Hepatocyte (in vitro differentiated cells): ENCODE data around the gene KNOP1. TPM values are rescaled to one million over a fixed set of nuclear protein-coding genes. Genes with fewer than 3 reads are reported as not detected.

Source experiments
- DNase-seq: peaks from one replicate; pipeline ENCODE4 v3.0.0-alpha.2; 2016; ENCODE audit warnings: low spot score
- H2AFZ ChIP-seq: fragments of 200-600 bp; sonication (generic); 2 replicates; pipeline ENCODE4 v1.6.0; 2016; ENCODE audit warnings: antibody characterized with exemption, mild to moderate bottlenecking
- H3K27ac ChIP-seq: fragments of 200-600 bp; sonication (generic); 2 replicates; pipeline ENCODE4 v1.5.1; 2016; ENCODE audit warnings: mild to moderate bottlenecking
- H3K27me3 ChIP-seq: fragments of 200-600 bp; sonication (generic); 2 replicates; pipeline ENCODE4 v1.6.1; 2016
- H3K36me3 ChIP-seq: fragments of 200-600 bp; sonication (generic); replicated peaks from 2 replicates; pipeline ENCODE4 v1.5.1; 2016; ENCODE audit warnings: low read depth; ENCODE audit not compliant: insufficient read depth
- H3K4me1 ChIP-seq: fragments of 200-600 bp; sonication (generic); 2 replicates; pipeline ENCODE4 v1.5.1; 2016; ENCODE audit warnings: mild to moderate bottlenecking, moderate library complexity; ENCODE audit not compliant: insufficient read depth
- H3K4me2 ChIP-seq: fragments of 200-600 bp; sonication (generic); 2 replicates; pipeline ENCODE4 v1.6.0; 2016
- H3K4me3 ChIP-seq: fragments of 200-600 bp; sonication (generic); 2 replicates; pipeline ENCODE4 v1.5.1; 2016; ENCODE audit warnings: mild to moderate bottlenecking
- H3K79me2 ChIP-seq: fragments of 200-600 bp; sonication (generic); 2 replicates; pipeline ENCODE4 v1.6.0; 2017; ENCODE audit warnings: mild to moderate bottlenecking
- H3K9me2 ChIP-seq: fragments of 200-600 bp; sonication (generic); replicated peaks from 2 replicates; pipeline ENCODE4 v1.6.0; 2017; ENCODE audit warnings: mild to moderate bottlenecking; ENCODE audit not compliant: insufficient read depth
- H3K9me3 ChIP-seq: fragments of 200-600 bp; sonication (generic); 2 replicates; pipeline ENCODE4 v1.5.1; 2016; ENCODE audit warnings: low read depth, mild to moderate bottlenecking
- H4K20me1 ChIP-seq: fragments of 200-600 bp; sonication (generic); 2 replicates; pipeline ENCODE4 v1.6.0; 2016; ENCODE audit warnings: mild to moderate bottlenecking; ENCODE audit not compliant: insufficient read depth, poor library complexity, severe bottlenecking
- EZH2 ChIP-seq: fragments of 200-600 bp; sonication (generic); IDR thresholded peaks from 2 replicates; pipeline ENCODE4 v1.6.1; 2016; ENCODE audit warnings: antibody characterized with exemption, mild to moderate bottlenecking, borderline replicate concordance
- EZH2phosphoT487 ChIP-seq: fragments of 200-600 bp; sonication (generic); IDR thresholded peaks from one replicate; pipeline ENCODE4 v1.6.1; 2018; ENCODE audit warnings: antibody characterized with exemption, mild to moderate bottlenecking, low read depth, moderate library complexity; ENCODE audit not compliant: unreplicated experiment, severe bottlenecking
- WGBS: methylation state at CpG from one replicate; pipeline ENCODE4 v1.1.6; 2016; ENCODE audit warnings: low lambda C conversion rate; ENCODE audit errors: missing lambda C conversion rate; 5-methylcytosine and 5-hydroxymethylcytosine counted together
- polyA plus RNA-seq: library from polyadenylated mRNA; unstranded; fragments of >200 nt; fragmentation: Nextera tagmentation; extraction: Ambion mirVana; gene quantifications from 2 replicates; pipeline ENCODE4 v1.2.1, GENCODE V29; 2016
- total RNA-seq: library from RNA; depleted of rRNA; stranded (reverse); fragments of >200 nt; gene quantifications from 2 replicates; pipeline ENCODE4 v1.2.3, GENCODE V29; 2014
- TF ChIP-seq, protein P1 (sequence below): fragments of 200-600 bp; sonication (generic); IDR thresholded peaks from 2 replicates; pipeline ENCODE4 v1.5.1; 2016; ENCODE audit warnings: antibody characterized with exemption, mild to moderate bottlenecking; ENCODE audit not compliant: poor library complexity

Gene KNOP1
- total and polyA plus RNA-seq, 2 experiments from 2014 or later = 19.4 to 30.4 TPM

DNA sequence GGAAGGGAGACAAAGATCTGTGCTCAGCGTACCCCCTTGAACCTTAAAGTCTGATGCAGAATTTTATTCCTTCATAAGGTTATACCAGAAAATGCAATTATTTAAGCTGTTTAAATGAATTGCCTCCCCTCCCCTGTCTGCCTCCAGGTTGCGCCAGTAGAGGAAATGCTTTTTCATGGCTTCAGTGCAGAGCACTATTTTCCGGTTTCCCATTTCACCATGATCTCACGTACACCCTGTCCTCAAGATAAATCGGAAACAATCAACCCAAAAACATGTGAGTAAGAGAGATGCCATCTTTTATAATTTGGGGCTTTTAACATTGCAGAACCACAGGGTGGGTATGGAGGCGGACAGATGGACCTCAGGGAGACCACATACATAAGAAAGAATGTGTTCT is 15.5 kb upstream of the KNOP1 start:
- TF ChIP-seq EZH2phosphoT487 (no peak), EZH2 (no peak)
- TF ChIP-seq, protein P1, sequence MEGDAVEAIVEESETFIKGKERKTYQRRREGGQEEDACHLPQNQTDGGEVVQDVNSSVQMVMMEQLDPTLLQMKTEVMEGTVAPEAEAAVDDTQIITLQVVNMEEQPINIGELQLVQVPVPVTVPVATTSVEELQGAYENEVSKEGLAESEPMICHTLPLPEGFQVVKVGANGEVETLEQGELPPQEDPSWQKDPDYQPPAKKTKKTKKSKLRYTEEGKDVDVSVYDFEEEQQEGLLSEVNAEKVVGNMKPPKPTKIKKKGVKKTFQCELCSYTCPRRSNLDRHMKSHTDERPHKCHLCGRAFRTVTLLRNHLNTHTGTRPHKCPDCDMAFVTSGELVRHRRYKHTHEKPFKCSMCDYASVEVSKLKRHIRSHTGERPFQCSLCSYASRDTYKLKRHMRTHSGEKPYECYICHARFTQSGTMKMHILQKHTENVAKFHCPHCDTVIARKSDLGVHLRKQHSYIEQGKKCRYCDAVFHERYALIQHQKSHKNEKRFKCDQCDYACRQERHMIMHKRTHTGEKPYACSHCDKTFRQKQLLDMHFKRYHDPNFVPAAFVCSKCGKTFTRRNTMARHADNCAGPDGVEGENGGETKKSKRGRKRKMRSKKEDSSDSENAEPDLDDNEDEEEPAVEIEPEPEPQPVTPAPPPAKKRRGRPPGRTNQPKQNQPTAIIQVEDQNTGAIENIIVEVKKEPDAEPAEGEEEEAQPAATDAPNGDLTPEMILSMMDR = no peak
- Histone ChIP-seq H3K27me3 (no peaks in the 10 kb centered on the region), H3K36me3 (no peaks in the 10 kb centered on the region), H2AFZ (no peak overlapping the region), H3K4me1 (no peaks in the 10 kb centered on the region), H4K20me1 (no peaks in the 10 kb centered on the region), H3K9me3 (no peaks in the 10 kb centered on the region), H3K4me2 (no peak overlapping the region), H3K27ac (no peak overlapping the region), H3K79me2 (no peaks in the 10 kb centered on the region), H3K9me2 (no peaks in the 10 kb centered on the region), H3K4me3 (no peak overlapping the region)
- DNase-seq = no peak
- WGBS = 87% methylated on average over 6 of the region's 6 CpGs

DNA sequence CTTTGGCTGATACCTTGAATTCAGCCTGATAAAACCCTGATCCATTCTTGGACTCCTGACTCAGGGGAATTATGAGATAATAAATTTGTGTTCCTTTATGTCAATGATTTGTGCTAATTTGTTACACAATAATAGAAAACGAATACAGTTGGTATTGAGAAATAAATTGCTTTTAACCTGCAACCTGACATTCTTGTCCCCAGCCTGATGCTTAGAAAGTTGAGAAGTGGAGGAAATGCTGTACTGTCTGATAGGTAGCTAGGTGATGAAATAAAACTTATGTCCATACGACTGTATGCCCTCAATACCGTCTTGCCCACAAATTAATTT is 10.6 kb upstream of the KNOP1 start:
- H2AFZ ChIP-seq = no peak overlapping the region
- H3K4me1 ChIP-seq = no peaks in the 10 kb centered on the region
- no peak overlapping the region for H3K4me3 ChIP-seq
- no peak for DNase-seq
- H3K9me2 ChIP-seq = no peaks in the 10 kb centered on the region
- no peaks in the 10 kb centered on the region for H4K20me1 ChIP-seq
- no peaks in the 10 kb centered on the region for H3K36me3 ChIP-seq
- H3K79me2 ChIP-seq = no peaks in the 10 kb centered on the region
- no peaks in the 10 kb centered on the region for H3K27me3 ChIP-seq
- no peaks in the 10 kb centered on the region for H3K9me3 ChIP-seq
- no peak overlapping the region for H3K4me2 ChIP-seq
- H3K27ac ChIP-seq = no peak overlapping the region
- WGBS = 94% methylated on average over 3 of the region's 3 CpGs
- TF ChIP-seq EZH2phosphoT487 (no peak), EZH2 (no peak)
- TF ChIP-seq, protein P1 = no peak

DNA sequence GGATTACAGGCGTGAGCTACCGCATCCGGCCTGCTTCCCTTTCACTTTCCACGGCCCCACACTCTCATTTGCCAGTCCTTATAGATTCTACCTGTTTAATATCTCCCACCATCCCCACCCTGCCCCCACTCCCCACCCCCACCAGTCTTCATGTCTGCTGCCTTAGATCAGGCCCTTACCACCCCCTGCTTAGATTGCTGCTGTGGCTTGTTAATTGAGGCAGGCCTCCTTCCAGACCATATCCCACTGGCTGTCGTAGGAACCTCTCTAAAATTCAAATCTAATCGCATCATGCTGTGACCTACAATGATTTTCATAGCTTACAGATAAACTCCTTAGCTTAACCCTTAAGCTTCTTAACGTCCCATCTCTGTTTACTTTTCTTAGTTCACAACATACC is 5.0 kb upstream of the KNOP1 start:
- Histone ChIP-seq H3K4me2 (no peak overlapping the region), H3K27ac (no peak overlapping the region), H2AFZ (no peak overlapping the region), H3K4me1 (peaks cover 3% of the 10 kb centered on the region), H3K4me3 (no peak overlapping the region), H3K36me3 (no peaks in the 10 kb centered on the region), H3K27me3 (no peaks in the 10 kb centered on the region), H4K20me1 (no peaks in the 10 kb centered on the region), H3K9me3 (no peaks in the 10 kb centered on the region), H3K9me2 (no peaks in the 10 kb centered on the region), H3K79me2 (peaks cover 21% of the 10 kb centered on the region)
- no peak for TF ChIP-seq EZH2phosphoT487
- no peak for TF ChIP-seq EZH2
- TF ChIP-seq, protein P1 = no peak
- no peak for DNase-seq
- WGBS = 62% methylated on average over 6 of the region's 7 CpGs

DNA sequence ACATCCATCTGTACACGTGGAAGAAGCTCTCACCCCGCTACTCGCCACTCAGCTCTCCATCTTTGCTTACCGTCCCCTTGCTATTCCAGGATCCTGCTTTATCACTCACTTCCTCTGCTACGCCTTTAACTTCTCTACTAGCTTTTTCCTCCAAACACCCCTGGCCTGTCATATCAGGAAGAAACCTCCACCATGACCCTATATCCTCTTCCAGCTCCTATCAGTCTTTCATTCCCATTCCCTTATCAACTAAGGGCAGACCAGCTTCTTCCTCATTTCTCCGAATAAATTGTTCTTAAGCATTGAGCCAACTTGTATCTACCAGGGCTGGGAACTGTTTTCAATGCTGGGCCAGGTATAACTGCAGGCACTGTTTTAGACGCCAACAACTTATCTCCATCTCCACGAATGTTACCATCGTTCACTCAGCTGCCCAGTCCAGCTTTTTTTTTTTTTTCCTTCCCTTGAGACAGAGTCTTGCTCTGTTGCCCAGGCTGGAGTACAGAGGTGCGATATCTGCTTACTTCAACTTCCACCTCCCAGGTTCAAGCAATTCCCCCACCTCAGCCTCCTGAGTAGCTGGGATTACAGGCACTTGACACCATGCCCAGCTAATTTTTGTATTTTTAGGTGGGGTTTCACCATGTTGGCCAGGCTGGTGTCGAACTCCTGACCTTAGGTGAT is 4.4 kb upstream of the KNOP1 start:
- no peaks in the 10 kb centered on the region for H4K20me1 ChIP-seq
- peaks cover 3% of the 10 kb centered on the region for H3K4me1 ChIP-seq
- WGBS = 86% methylated on average over 11 of the region's 11 CpGs
- no peaks in the 10 kb centered on the region for H3K9me3 ChIP-seq
- no peak overlapping the region for H3K4me2 ChIP-seq
- no peak for DNase-seq
- H3K36me3 ChIP-seq = no peaks in the 10 kb centered on the region
- no peaks in the 10 kb centered on the region for H3K27me3 ChIP-seq
- no peak overlapping the region for H3K27ac ChIP-seq
- no peaks in the 10 kb centered on the region for H3K9me2 ChIP-seq
- TF ChIP-seq EZH2 (no peak), EZH2phosphoT487 (no peak)
- TF ChIP-seq, protein P1 = no peak
- peaks cover 22% of the 10 kb centered on the region for H3K79me2 ChIP-seq
- no peak overlapping the region for H3K4me3 ChIP-seq
- H2AFZ ChIP-seq = no peak overlapping the region
